M059J (cell line): ENCODE data around the gene FBF1. TPM values are rescaled to one million over a fixed set of nuclear protein-coding genes. Genes with fewer than 3 reads are reported as not detected.
"Not testable (repeated sequence)": the region's sequence is repeated elsewhere in the genome, so short reads cannot be mapped to it uniquely, and the experiment has no call there.

ENCODE experiments used
- DNase-seq: peaks from one replicate; pipeline ENCODE4 v3.0.0-alpha.2; 2012; ENCODE audit warnings: low read depth
- total RNA-seq: library from RNA; depleted of rRNA; stranded (reverse); fragments of >200 nt; shearing (Covaris generic); gene quantifications from 2 replicates; pipeline ENCODE4 v1.2.3, GENCODE V29; 2014; rRNA removed

FBF1 gene, protein sequence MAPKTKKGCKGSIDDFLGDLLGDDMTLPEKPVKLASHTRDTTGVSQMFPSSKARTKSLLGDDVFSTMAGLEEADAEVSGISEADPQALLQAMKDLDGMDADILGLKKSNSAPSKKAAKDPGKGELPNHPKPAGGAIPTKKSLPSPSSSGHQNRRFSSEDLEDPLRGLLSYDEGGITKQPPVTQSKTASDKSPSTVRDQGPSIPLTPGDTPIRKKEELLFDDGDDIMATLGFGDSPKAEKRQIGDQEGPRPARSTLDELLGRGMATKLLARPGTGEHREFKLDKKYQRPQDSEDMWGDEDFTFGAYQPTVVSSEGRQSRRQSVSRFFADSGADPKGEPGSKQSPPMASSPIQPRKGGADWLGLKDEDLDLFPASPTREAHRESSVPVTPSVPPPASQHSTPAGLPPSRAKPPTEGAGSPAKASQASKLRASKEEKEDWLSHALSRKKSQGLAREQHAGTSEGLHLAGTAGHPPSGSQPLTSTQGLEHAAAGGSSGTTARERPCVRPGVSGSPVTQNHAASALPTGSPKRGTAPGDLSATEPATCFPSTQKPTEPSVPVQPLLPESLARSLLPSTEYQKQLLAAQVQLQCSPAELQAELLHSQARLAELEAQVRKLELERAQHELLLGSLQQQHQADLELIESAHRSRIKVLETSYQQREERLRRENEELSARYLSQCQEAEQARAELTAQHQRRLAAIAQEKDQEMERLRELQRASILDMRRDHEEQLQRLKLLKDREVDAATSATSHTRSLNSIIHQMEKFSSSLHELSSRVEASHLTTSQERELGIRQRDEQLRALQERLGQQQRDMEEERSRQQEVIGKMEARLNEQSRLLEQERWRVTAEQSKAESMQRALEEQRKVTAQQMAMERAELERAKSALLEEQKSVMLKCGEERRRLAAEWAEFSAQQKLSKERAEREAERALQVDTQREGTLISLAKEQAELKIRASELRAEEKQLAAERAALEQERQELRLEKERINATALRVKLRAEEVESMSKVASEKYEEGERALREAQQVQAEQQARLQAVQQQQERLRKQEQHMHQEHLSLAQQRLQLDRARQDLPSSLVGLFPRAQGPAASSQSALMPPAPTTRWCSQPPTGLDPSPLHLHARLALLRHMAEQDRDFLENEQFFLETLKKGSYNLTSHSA
- total RNA-seq, result 14.4 and 18.7 TPM in 2 replicates

DNA sequence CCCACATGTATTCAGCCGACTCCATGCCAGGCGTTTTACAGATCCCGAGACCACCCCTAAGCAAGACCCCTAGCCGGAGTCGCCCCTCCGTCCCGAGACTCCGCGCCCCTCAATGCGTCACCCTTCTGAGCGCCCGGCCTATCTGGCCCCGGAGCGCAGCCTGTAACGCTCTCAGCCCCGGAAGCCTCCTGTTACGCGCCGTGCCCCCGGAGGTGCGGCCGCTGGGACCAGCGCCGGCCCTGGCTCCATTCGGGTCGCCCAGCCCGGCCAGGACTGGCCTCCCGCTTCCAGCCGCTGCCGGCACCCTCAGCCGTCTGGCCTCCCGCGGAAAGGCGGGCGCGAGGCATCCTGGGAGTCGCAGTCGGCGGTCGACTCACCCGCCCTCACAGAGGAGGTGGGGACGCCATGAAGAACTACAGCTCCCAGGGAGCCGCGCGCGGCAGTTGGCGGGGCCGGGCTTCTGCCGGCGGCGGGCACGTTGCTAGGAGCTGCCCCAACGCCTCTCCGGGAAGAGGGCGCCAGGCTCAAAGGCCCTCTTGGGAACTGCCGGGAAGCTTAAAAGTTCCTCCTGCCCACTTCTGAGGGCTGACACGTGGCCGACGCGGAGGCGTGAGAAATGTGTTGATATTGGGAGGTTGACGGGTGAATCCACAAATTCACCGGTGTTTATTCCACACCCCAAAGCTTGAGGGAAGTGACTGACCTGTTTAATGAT lies at the start of gene FBF1:
FBF1 (minus strand) TSS at position 316 of the 715 bp plus-strand sequence. CDS start 2,893 bp downstream, outside the sequence.
- DNase-seq, result peak; percentile 95

DNA sequence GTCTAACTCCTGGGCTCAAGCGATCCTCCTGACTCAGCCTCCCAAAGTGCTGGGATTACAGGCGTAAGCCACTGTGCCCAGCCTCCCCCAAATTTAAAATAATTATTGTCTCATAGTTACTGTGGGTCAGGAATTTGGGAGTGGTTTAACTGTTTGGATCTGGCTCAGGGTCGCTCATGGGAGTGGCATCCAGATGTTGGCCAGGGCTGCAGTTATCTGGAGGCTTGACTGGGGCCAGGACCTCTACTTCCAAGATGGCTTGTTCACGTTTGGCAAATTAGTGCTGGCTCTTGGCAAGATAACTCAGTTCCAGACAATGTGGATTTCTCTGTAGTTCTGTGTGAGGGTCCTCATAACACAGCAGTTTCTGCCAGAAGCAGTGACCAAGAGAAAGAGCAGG lies 46.2 kb upstream of the FBF1 start:
- DNase-seq, result no peak

DNA sequence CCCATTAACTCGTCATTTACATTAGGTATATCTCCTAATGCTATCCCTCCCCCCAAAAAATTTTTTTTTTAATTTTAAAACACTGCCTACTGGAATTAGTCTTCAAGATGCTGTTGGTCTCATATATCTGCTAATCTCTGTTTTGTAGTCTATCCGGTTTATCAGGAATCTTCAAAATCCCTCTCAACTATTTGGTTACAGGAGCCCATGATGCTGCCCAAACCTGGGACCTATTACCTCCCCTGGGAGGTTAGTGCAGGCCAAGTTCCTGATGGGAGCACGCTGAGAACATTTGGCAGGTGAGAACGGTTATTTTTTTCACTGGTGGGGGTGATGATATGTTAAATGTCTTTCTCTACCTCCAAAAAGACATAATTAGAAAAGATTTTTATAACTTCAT lies 45.1 kb upstream of the FBF1 start:
- no peak for DNase-seq

DNA sequence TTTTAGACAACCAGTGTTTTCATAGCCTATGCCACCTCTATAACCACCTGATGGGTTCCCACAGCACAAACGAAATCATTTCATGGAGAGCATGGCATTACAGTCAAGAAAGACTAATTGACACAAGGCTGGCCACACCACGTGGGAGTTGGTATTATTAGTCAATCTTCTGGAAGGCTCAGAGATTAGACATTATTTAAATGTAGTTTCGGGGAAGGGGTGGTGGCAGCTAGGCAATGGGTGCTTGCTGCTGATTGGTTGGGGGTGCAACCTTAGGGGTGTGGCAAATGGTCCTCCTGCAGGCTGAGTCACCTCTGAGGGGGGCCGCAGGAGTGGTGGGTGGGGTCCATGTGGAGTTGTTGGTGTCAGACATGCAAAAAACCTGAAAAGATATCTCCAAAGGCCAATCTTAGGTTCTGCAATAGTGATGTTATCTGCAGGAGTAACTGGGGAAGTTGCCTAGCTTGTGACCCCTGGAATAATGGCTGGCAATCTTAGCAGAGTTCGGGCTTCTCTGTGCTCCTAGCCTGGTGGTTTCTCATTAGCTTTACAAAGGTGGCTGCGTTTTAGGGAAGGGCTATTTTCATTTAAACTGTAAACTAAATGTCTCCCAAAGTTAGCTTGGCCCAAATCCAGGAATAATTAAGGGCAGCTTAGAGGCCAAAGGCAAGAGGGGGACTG lies 42.8 kb upstream of the FBF1 start:
- peak; percentile 12 for DNase-seq

DNA sequence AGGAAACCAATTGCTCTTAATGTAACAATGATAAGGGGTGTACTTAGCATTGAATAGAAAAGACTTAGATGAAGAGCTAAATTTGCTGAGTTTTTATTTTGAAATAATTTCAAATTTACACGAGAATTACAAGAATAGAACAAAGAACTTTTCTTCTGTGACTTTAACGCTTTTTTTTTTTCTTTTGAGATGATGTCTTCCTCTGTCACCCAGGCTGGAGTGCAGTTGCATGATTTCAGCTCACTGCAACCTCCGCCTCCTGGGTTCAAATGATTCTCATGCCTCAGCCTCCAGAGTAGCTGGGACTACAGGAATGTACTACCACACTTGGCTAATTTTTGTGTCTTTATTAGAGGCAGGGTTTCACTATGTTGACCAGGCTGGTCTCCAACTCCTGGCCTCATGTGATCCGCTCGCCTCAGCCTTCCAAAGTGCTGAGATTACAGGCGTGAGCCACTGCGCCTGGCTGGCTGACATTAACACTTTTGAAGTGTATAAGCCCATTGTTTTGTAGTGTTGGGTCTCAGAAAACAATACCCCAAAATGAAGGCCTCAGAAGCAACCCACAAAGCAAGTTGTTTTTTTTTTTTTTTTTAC lies 40.3 kb upstream of the FBF1 start:
- no peak for DNase-seq

DNA sequence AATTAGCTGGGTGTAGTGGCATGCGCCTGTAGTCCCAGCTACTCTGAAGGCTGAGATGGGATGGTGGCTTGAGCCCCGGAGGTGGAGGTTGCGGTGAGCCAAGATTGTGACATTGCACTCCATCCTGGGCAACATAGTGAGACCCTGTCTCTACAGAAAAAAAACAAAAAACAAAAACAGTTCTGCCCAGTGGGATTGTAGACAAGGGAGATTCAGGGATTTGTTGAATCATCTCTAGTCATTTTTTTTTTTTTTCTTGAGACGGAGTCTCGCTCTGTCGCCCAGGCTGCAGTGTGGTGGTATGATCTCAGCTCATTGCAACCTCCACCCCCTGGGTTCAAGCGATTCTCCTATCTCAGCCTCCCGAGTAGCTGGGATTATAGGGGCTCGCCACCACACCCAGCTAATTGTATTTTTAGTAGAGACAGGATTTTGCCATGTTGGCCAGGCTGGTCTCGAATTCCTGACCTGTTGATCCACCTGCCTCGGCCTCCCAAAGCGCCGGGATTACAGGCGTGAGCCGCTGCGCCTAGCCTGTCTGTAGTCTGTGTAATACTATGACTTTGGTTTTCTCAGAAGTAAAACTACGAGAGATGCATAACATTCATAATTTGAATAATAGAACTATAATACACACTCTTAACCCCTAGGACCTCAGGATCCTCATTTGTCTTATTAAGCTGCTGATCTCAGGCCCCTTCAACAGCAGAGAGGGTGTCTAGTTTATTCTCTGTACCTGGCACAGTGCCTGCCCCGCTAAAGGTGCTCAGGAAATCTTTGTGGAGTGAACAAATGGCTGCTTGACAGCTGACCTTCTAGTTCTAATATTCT lies 39.6 kb upstream of the FBF1 start:
- DNase-seq, result no peak

DNA sequence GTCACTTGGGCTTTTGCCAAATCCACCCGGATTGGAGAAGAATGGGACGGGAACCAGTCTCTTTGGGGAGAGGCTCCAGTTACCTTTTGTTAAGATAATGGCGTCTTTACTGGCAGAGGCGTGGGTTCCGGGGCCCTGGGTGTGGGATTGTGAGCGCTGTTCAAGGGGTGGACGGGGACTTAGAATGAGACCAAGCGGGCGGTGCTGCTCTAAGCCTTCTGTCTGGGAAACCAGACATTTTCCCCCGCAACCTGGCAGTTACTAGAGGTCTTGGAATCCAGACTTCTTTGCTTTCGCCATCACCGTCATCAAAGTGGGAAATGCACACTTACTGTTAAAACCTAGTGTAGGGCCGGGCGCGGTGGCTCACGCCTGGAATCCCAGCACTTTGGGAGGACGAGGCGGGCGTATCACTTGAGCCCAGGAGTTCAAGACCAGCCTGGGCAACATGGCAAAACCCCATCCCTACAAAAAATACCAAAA lies 38.9 kb upstream of the FBF1 start:
- DNase-seq, result no peak

DNA sequence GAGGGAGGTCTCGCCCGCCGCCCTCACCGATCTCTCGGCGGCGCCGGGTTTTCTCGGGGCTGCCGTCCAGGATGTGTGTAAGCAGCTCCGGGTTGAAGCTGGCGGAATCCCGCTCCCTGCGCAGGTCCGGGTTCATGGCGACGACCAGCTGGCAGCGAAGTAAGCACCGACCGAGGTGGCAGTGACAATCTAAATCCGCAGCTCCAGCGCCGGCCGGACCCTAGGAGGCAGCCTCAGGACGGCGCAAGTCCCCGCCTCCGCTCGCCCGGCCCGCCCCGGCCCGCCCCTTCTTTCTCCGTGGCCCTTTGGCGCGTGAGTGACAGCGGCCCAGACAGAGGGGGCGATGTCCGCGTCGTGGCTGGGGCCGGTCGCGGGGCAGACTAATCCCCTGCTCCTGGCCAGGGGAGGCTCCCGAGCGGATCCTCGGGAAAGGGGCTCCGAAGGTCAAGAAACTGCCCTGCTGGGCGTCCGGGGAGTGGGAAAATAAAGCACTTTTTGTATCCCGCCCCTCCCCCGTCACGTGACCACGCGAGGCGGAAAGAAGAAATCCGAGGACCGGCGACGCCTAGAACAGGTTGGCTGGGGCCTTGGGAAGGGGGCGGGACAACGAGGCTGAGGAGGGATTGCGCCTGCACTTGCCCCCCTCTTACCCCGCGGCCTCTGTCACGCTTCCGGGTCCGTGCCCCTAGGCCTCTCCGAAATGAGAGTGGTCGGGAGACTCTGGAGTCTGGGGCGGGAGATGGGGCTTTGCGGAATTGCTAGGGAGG lies 38.3 kb upstream of the FBF1 start, which contains the start of the genes ACOX1 and TEN1:
ACOX1 (minus strand) TSS at position 229 of the 767 bp plus-strand sequence; CDS start at position 136, 93 bp downstream.
TEN1 (plus strand) TSS at position 303 of the 767 bp plus-strand sequence. CDS start 6,953 bp downstream, outside the sequence.
- DNase-seq, result peak; percentile 95

DNA sequence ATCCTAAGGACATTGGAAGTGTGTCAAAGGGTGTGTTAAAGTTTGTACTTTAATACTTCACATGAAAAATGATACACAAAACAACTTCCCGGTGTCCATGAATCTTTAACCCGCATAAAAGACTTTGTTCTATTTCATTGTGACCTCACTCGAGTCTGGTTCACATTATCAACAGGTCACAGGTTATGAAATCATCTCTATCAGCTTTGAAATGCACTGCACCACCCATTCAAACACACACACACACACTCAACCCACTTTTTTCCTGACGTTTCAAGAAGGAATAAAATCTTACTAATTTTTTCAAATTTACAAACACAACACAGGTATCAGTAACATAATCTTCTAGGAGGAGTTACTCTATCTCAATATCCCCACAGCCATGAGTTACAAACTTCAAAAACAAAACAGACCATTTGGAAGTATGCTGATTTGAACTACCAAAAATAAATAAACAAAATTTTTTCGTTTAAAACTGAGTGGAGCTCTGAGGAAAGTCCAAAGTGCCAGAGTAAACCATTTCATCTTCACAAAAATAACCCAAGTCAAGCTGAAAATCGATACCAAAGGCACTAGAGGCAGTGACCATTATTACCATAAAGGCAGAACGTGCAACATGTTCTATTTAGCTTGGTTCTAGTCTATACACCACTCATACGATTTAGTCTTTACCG lies 35.5 kb upstream of the FBF1 start:
- DNase-seq, result no peak

DNA sequence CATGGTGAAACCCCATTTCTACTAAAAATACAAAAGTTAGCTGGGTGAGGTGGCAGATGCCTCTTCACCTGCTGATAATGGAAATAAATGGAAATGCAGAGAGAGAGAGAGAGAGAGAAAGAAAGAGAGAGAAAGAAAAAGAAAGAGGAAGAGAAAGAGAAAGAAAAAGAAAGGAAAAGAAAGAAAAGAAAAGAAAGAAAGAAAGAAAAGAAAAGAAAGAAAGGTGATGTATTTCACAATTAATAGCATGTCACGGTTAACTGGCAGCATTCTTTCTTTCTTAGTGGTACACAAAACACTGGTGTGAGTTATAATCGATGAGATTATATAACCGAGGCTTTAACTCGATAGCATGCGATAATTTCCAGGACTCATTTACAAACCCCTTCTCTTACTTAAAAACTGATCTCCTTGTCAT lies 34.9 kb upstream of the FBF1 start:
- no peak for DNase-seq

DNA sequence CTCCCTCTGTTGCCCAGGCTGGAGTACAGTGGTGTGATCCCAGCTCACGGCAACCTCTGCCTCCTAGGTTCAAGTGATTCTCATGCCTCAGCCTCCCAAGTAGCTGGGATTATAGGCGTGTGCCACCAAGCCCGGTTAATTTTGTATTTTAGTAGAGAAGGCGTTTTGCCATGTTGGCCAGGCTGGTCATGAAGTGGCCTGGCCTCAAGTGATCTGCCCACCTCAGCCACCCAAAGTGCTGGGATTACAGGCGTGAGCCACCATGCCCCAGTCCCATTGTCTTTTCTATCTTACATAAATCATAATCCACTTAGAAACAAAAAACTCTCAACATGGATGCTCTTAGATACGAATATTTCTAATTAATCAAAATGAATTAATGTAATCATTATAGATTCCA lies 34.3 kb upstream of the FBF1 start:
- DNase-seq, result not testable (repeated sequence)

DNA sequence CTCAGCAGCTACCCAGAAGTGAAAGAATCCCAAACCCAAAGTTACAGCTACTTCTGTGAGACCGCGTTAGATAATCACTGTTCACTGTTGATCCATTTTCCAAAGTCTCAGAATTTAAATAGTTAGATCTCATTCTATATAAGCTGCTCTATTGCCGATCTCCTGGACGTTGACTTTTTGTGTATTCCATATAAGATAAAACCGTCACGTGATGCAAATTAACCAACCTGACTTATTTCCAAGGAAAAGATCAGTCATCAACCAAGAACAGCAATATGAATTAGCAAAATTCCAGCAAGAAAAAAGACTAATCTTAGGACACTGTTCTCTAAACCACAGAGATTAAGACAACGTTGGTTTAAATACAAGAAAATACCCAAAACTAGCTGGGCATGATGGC lies 29.8 kb upstream of the FBF1 start:
- no peak for DNase-seq

DNA sequence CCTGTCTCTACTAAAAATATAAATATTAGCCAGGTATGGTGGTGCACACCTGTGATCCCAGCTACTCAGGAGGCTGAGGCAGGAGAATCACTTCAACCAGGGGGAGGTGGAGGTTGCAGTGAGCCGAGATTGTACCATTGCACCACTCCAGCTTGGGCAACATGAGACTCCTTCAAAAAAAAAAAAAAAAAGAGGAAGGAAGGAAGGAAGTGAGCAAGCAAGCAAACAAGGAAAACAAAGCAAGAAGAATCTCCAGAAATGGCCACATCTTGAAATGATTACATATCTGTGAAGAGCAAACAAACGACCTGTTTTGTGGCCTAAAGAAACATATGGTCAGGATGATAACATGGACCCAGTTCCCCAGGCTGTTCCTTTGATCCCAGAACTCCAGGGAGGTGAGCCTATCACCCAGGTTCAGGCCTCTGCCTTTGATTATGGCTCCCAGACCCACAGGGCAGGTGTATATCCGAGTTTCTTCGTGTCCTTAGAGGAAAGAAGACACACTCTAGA lies 29.2 kb upstream of the FBF1 start:
- DNase-seq, result no peak

DNA sequence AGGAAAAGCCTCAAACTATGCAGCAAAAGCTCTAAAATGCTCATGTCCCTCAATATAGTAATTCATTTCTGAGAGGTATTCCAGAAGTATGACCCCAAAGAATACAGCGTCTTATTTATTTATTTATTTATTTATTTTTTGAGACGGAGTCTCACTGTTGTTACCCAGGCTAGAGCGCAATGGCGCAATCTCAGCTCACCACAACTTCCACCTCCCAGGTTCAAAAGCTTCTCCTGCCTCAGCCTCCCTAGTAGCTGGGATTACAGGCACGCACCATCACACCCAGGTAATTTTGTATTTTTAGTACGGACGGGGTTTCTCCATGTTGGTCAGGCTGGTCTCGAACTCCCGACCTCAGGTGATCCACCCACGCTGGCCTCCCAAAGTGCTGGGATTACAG lies 28.2 kb upstream of the FBF1 start:
- DNase-seq, result not testable (repeated sequence)

DNA sequence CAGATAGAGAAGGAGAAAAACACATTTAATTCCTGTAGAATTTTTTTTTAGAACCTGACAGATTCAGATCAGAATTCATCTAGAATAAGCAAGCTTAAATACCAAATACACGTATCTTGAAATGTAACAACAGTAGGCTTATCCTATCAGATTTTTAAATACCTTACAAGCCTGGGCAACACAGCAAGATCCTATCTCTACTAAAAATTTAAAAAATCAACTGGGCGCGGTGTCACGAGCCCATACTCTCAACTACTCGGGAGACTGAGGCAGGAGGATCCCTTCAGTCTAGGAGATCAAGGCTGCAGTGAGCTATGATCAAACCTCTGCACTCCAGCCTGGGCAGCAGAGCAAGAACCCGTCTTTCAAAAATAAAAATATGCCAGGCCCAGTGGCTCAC lies 24.6 kb upstream of the FBF1 start:
- DNase-seq, result no peak

DNA sequence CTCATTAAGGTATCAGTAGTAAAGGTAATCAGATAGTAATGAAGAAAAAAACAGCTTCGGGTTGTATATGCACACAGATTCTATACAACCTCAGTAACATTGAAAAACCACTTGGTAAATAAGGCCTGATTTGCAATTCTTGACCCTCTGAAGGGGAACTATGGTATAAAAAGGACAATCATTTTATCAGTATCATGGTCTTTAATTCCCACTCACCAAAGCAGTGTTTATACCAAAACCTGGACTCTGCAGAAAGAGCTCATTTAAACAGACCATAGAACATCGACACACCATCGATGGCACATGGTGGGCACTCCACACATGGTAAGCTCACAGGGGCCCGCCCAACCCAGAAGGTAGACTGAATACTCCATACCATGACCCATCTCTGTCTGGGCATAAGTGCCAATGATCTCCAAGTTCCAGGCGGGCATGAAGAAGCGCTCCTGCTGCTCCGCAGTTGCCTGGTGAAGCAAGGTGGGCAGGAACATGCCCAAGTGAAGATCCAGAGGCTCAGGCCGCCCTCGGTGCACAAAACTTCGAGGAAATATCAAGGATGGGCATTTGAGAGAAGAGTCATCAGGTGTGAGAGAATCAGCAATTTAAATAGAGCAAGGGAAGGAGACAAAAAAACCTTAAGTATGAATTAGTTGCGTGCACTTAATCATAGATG lies 19.1 kb upstream of the FBF1 start:
- no peak for DNase-seq
